HepG2 (cell line): ENCODE measurements around the gene MCC. TPM values are rescaled to one million over a fixed set of nuclear protein-coding genes. Genes with fewer than 3 reads are reported as not detected.
A peak's percentile ranks its signal among the peaks of the same experiment; 100 is the strongest.

Experiments used
- HMGXB4 ChIP-seq, 2 experiments: sonication (generic) in 1 of 2; formaldehyde crosslinking in 1 of 2; IDR thresholded peaks; 2 replicates each; pipeline versions ENCODE4 v1.4.0 to v1.6.1; 2018 to 2020; ENCODE audit warnings: missing genetic modification reagents in 2 of 2, borderline replicate concordance in 1 of 2, low read depth in 1 of 2, mild to moderate bottlenecking in 1 of 2, missing biosample characterization in 1 of 2
- KDM5A ChIP-seq: fragments of 200-600 bp; sonication (generic); IDR thresholded peaks from 2 replicates; pipeline ENCODE4 v1.7.0; 2018; ENCODE audit warnings: antibody characterized with exemption, mild to moderate bottlenecking, low read length, borderline replicate concordance
- NR2F6 ChIP-seq, 2 experiments: IDR thresholded peaks; 2 replicates each; pipeline ENCODE4 v1.6.1; 2016; ENCODE audit warnings: antibody characterized with exemption in 1 of 2, mild to moderate bottlenecking in 1 of 2
- ZBTB10 ChIP-seq: sonication (generic); formaldehyde crosslinking; IDR thresholded peaks from 2 replicates; pipeline ENCODE4 v1.4.0; 2020; ENCODE audit warnings: missing genetic modification reagents, borderline replicate concordance
- ZEB1 ChIP-seq: IDR thresholded peaks from 2 replicates; pipeline ENCODE4 v1.6.1; 2012; ENCODE audit warnings: mild to moderate bottlenecking, low read depth, inconsistent platforms; ENCODE audit not compliant: insufficient replicate concordance
- ZNF703 ChIP-seq: sonication (generic); formaldehyde crosslinking; IDR thresholded peaks from 2 replicates; pipeline ENCODE4 v1.5.1; 2020; ENCODE audit warnings: missing genetic modification reagents, mild to moderate bottlenecking, moderate library complexity, borderline replicate concordance
- ZSCAN5A ChIP-seq: sonication (generic); formaldehyde crosslinking; IDR thresholded peaks from 2 replicates; pipeline ENCODE4 v1.8.0; 2022; ENCODE audit warnings: mild to moderate bottlenecking, missing genetic modification reagents, borderline replicate concordance
- polyA plus RNA-seq, 8 experiments: library from polyadenylated mRNA; depleted of rRNA in 3 of 8; stranded (reverse) in 7 of 8; unstranded in 1 of 8; fragments of >200 nt; fragmentation: Illumina TruSeq in 4 of 8; extraction: Trizol in 4 of 8; gene quantifications; 2 replicates each; pipeline versions ENCODE4 v1.2.1 to v1.2.3, GENCODE V29; 2011 to 2016; ENCODE audit warnings: low read depth in 4 of 8, missing spikeins in 1 of 8, mixed read lengths in 1 of 8; ENCODE audit not compliant: insufficient read depth in 1 of 8
- total RNA-seq, 5 experiments: library from RNA; depleted of rRNA; stranded (reverse); fragments of >200 nt; fragmentation: Illumina TruSeq; extraction: Trizol; gene quantifications; 2 replicates each; pipeline ENCODE4 v1.2.3, GENCODE V29; 2016; ENCODE audit warnings: low read depth in 1 of 5

MCC gene
- total and polyA plus RNA-seq, 2 of the 13 experiments (the other 11 are each of a cell fraction or from before 2014, with no cell fraction given), result 0.55 to 2.4 TPM

GRCh38 chr5:113514289-113514635, 26.0 kb upstream of the MCC start (continued):
- TF ChIP-seq ZBTB10 (CRISPR knock-in tag), result 0 out of 2 replicates have a peak, but pooled peaks have one; percentile 7
- no peak for TF ChIP-seq ZSCAN5A
- 0 out of 2 replicates have a peak, but pooled peaks have one; percentile 17 for TF ChIP-seq KDM5A
- TF ChIP-seq NR2F6 (IDR thresholded peaks at IDR 0.05), result 0 out of 2 replicates have a peak, but pooled peaks have one; percentile 16
- TF ChIP-seq NR2F6 (CRISPR knock-in tag; IDR thresholded peaks at IDR 0.05), result no peak
- TF ChIP-seq ZEB1, result no peak
- 0 out of 2 replicates have a peak, but pooled peaks have one; percentile 0 for TF ChIP-seq ZNF703
- TF ChIP-seq HMGXB4 (CRISPR knock-in tag; IDR thresholded peaks at IDR 0.05; ENCODE audit: borderline replicate concordance in 1 of 2, low read depth in 1 of 2), result peak in 1 of 2 experiments; percentile 39; a peak in 1 of 4 replicates
